ENCODE data around the gene PBLD.

PBLD gene

DNA sequence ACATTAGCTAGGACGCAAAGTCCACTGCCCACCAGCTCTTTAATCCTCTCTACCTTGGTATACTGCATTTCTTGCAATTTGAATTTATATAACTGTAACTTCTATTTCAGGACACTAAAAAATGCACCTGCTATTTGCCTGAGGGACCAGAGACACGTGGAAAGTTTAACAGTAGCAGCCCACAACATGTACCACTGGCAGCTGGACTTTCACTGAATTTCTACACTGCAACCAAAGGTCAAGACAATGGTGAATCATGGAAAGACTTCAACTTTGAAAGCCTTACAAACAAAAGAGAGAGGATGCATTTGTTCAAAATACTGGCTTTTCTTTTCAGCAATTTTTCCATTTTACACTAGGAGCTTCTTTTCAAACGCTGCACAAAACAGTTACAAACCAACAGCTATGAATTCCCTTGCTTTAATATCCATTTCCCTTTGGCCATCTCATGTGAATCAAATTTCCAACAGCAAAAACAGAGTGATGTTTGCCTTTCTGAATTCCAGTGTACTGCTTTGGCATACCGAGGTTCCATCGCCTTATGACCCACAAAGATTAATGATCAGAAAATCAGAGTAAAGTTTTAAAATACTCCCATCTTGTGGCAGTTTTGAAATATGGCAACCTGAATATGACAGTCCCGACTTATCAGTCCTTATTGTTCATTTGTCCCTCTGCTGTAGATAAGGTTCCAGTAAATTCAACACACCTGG, 30.8 kb downstream of the PBLD start:
- TF ChIP-seq, protein P1, sequence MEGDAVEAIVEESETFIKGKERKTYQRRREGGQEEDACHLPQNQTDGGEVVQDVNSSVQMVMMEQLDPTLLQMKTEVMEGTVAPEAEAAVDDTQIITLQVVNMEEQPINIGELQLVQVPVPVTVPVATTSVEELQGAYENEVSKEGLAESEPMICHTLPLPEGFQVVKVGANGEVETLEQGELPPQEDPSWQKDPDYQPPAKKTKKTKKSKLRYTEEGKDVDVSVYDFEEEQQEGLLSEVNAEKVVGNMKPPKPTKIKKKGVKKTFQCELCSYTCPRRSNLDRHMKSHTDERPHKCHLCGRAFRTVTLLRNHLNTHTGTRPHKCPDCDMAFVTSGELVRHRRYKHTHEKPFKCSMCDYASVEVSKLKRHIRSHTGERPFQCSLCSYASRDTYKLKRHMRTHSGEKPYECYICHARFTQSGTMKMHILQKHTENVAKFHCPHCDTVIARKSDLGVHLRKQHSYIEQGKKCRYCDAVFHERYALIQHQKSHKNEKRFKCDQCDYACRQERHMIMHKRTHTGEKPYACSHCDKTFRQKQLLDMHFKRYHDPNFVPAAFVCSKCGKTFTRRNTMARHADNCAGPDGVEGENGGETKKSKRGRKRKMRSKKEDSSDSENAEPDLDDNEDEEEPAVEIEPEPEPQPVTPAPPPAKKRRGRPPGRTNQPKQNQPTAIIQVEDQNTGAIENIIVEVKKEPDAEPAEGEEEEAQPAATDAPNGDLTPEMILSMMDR (IDR thresholded peaks at IDR 0.05; ENCODE audit: borderline replicate concordance, insufficient read depth, low read depth, low read length): no peak

DNA sequence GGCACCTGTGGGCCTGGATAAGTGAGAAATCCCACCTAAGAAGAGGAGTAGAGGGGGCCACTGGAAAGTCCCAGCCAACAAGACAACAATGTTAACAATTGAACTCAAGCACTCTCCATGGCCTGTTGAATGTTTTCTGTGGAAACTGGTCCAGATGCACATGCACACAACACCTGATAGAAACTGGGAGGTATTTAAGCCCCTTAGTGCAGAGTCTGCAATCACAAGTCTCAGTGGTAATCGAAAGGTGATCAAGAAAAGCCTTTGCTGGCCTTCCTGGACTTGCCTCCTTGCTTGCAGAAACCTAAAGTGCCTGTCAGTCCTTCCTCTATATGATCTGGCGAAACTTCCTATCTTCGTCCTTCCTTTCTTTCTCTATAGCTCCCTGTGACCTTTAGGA, 31.4 kb downstream of the PBLD start:
- no peak overlapping the region for H3K4me3 ChIP-seq (ENCODE audit: low read depth, low read length)
- TF ChIP-seq, protein P1 (IDR thresholded peaks at IDR 0.05; ENCODE audit: borderline replicate concordance, insufficient read depth, low read depth, low read length): no peak

More for the DNA sequence above, 30.8 kb downstream of the PBLD start:
- H3K4me3 ChIP-seq (ENCODE audit: low read depth, low read length): no peak overlapping the region

GRCh38 chr10:68296843-68297663, 35.7 kb downstream of the PBLD start:
- H3K4me3 ChIP-seq (ENCODE audit: low read depth, low read length): no peak overlapping the region
- TF ChIP-seq, protein P1 (IDR thresholded peaks at IDR 0.05; ENCODE audit: borderline replicate concordance, insufficient read depth, low read depth, low read length): no peak

- H3K4me3 ChIP-seq (ENCODE audit: low read depth, low read length): no peak overlapping the region
- TF ChIP-seq, protein P1 (IDR thresholded peaks at IDR 0.05; ENCODE audit: borderline replicate concordance, insufficient read depth, low read depth, low read length): no peak
These were observed 42.0 kb downstream of the PBLD start for GRCh38 chr10:68290736-68291135.

GRCh38 chr10:68288717-68289116, 44.0 kb downstream of the PBLD start:
- H3K4me3 ChIP-seq (ENCODE audit: low read depth, low read length): no peak overlapping the region
- TF ChIP-seq, protein P1 (IDR thresholded peaks at IDR 0.05; ENCODE audit: borderline replicate concordance, insufficient read depth, low read depth, low read length): no peak

GRCh38 chr10:68284062-68285001, 48.4 kb downstream of the PBLD start:
- no peak overlapping the region for H3K4me3 ChIP-seq (ENCODE audit: low read depth, low read length)
- TF ChIP-seq, protein P1 (IDR thresholded peaks at IDR 0.05; ENCODE audit: borderline replicate concordance, insufficient read depth, low read depth, low read length): no peak
